Sigmoid colon (tissue), 7 donors: Measurements from ENCODE around the gene ADAMTS17. TPM values are rescaled to one million over a fixed set of nuclear protein-coding genes. Genes with fewer than 3 reads are reported as not detected.

ENCODE experiments used
- DNase-seq: peaks from one replicate; pipeline ENCODE4 v3.0.0-alpha.2; 2019
- H3K27ac ChIP-seq, 4 donors: fragments of 200-600 bp; sonication (generic); one replicate each; pipeline ENCODE4 v1.5.1; 2016 to 2019; ENCODE audit warnings: mild to moderate bottlenecking in 1 of 4
- H3K27me3 ChIP-seq, 3 donors: fragments of 200-600 bp; sonication (generic); one replicate each; pipeline ENCODE4 v1.5.1; 2019; ENCODE audit warnings: mild to moderate bottlenecking in 1 of 3
- H3K36me3 ChIP-seq, 4 donors: fragments of 200-600 bp; sonication (generic); one replicate each; pipeline ENCODE4 v1.5.1; 2016 to 2019
- H3K4me1 ChIP-seq, 4 donors: fragments of 200-600 bp; sonication (generic); one replicate each; pipeline ENCODE4 v1.5.1; 2017 to 2019
- H3K4me3 ChIP-seq, 4 donors: fragments of 200-600 bp; sonication (generic); one replicate each; pipeline ENCODE4 v1.5.1; 2017 to 2019; ENCODE audit warnings: mild to moderate bottlenecking in 2 of 4, moderate library complexity in 1 of 4
- H3K9me3 ChIP-seq, 4 donors: fragments of 200-600 bp in 3 of 4; sonication (generic) in 3 of 4; one replicate each; pipeline versions ENCODE4 v1.5.1 to v1.6.1; 2013 to 2019
- CTCF ChIP-seq, 4 experiments: fragments of 450-650 bp in 3 of 4; fragments of 200-600 bp in 1 of 4; IDR thresholded peaks; one replicate each; pipeline ENCODE4 v1.5.1; 2016 to 2019; ENCODE audit warnings: antibody characterized with exemption in 4 of 4, mild to moderate bottlenecking in 3 of 4, moderate library complexity in 2 of 4
- EP300 ChIP-seq, 4 donors: sonication (generic); formaldehyde crosslinking; IDR thresholded peaks; one replicate each; pipeline ENCODE4 v1.6.1; 2017; ENCODE audit warnings: antibody characterized with exemption in 4 of 4
- POLR2A ChIP-seq, 2 donors: fragments of 450-650 bp; IDR thresholded peaks; one replicate each; pipeline ENCODE4 v1.6.1; 2016; ENCODE audit warnings: antibody characterized with exemption in 2 of 2, mild to moderate bottlenecking in 2 of 2, moderate library complexity in 2 of 2
- POLR2AphosphoS5 ChIP-seq, 4 donors: sonication (generic); formaldehyde crosslinking; IDR thresholded peaks; one replicate each; pipeline ENCODE4 v1.6.1; 2017; ENCODE audit warnings: antibody characterized with exemption in 4 of 4
- WGBS, 2 donors: extraction: QIAGEN DNeasy Blood & Tissue Kit; methylation state at CpG; one replicate each; pipeline ENCODE4 v1.1.7; 2013; 5-methylcytosine and 5-hydroxymethylcytosine counted together
- intact Hi-C: fragments of 100-400 bp; cut with DNase I; formaldehyde crosslinking; loops from one replicate; pipeline ENCODE4 v1.15.1; 2023
- polyA plus RNA-seq, 3 donors: library from polyadenylated mRNA; stranded (reverse); fragments of 200-250 nt; gene quantifications; one replicate each; pipeline ENCODE4 v1.2.3, GENCODE V29; 2013
- total RNA-seq, 4 donors: library from RNA; depleted of rRNA; stranded (reverse); fragments of >200 nt; gene quantifications; one replicate each; pipeline ENCODE4 v1.1.0, GENCODE V29; 2016
- donor health status: healthy with polysubstance abuse.
- donor health status: Bipolar disorder and iron deficiency.
- donor health status: healthy.

Gene ADAMTS17
- total and polyA plus RNA-seq, 7 donors = 0.46 to 3.6 (median 1.2) TPM

DNA sequence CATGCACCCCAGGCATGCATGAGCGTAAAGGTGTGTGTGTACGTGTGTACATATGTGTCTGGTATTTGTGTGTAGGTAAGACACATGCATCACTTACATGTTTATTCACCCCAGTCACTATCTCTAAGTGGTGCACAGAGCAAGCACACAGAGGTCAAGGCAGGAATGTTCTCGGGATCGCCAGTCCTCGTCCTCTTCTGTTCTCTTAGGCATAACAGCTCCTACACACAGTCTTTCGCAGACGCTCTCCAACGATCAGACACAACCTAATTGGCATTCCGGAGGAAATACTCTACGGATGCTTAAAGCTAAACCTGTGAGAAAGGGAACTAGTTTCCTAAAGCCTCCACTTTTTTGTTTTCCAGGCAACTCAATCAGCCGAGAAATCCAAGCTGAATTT is 95.9 kb downstream of the ADAMTS17 start:
- TF ChIP-seq POLR2AphosphoS5 (IDR thresholded peaks at IDR 0.05) (no peak), POLR2A (IDR thresholded peaks at IDR 0.05) (no peak), CTCF (IDR thresholded peaks at IDR 0.05) (no peak), EP300 (IDR thresholded peaks at IDR 0.05) (no peak)
- no peak for DNase-seq
- Histone ChIP-seq H3K27me3 (no peaks in the 10 kb centered on the region), H3K27ac (no peak overlapping the region), H3K4me1 (peaks cover 0 to 4% (median 0%) of the 10 kb centered on the region in 4 donors), H3K9me3 (no peaks in the 10 kb centered on the region), H3K36me3 (no peaks in the 10 kb centered on the region), H3K4me3 (no peak overlapping the region)
- WGBS, 2 donors = 88% methylated on average over 11 of the region's 11 CpGs
- intact Hi-C loops = no loop called here

- H3K27me3 ChIP-seq = no peaks in the 10 kb centered on the region
- no peak overlapping the region for H3K27ac ChIP-seq
- TF ChIP-seq CTCF (IDR thresholded peaks at IDR 0.05) = no peak
- TF ChIP-seq POLR2A (IDR thresholded peaks at IDR 0.05) = no peak
- no peak for TF ChIP-seq EP300 (IDR thresholded peaks at IDR 0.05)
- TF ChIP-seq POLR2AphosphoS5 (IDR thresholded peaks at IDR 0.05) = no peak
- DNase-seq = no peak
- peaks cover 0 to 4% (median 0%) of the 10 kb centered on the region in 4 donors for H3K4me1 ChIP-seq
- WGBS, 2 donors = 91 to 93% methylated on average over 2 of the region's 2 CpGs
- intact Hi-C loops = no loop called here
- H3K36me3 ChIP-seq = no peaks in the 10 kb centered on the region
- no peaks in the 10 kb centered on the region for H3K9me3 ChIP-seq
- H3K4me3 ChIP-seq = no peak overlapping the region
These were observed 96.3 kb downstream of the ADAMTS17 start for GRCh38 chr15:100245487-100245820.

GRCh38 chr15:100244796-100245486 is 96.8 kb downstream of the ADAMTS17 start:
- no peaks in the 10 kb centered on the region for H3K36me3 ChIP-seq
- no peak for TF ChIP-seq POLR2A (IDR thresholded peaks at IDR 0.05)
- no peak for TF ChIP-seq EP300 (IDR thresholded peaks at IDR 0.05)
- no peak for TF ChIP-seq POLR2AphosphoS5 (IDR thresholded peaks at IDR 0.05)
- no peak for TF ChIP-seq CTCF (IDR thresholded peaks at IDR 0.05)
- no peaks in the 10 kb centered on the region for H3K9me3 ChIP-seq
- H3K4me1 ChIP-seq = peaks cover 0 to 3% (median 0%) of the 10 kb centered on the region in 4 donors
- 90 to 91% methylated on average over 10 of the region's 10 CpGs for WGBS, 2 donors
- DNase-seq = no peak
- no peaks in the 10 kb centered on the region for H3K27me3 ChIP-seq
- H3K4me3 ChIP-seq = no peak overlapping the region
- intact Hi-C loops = no loop called here
- no peak overlapping the region for H3K27ac ChIP-seq

DNA sequence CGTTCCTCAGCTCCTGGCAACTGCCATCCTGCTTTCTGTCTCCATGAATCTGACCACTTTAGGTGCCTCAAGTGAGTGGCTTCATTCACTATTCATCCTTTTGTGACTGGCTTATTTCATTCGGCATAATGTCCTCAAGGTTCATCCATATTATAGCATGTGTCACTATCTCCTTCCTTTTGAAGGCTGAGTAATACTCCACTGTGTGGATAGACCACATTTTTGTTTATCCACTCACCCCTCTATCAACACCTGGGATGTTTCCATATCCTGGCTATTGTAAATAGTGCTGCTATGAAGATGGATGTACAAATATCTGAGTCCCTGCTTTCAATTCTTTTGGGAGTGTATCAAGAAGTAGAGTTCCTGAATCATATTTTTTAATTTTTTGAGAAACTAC is 98.8 kb downstream of the ADAMTS17 start:
- no peaks in the 10 kb centered on the region for H3K27me3 ChIP-seq
- intact Hi-C loops = no loop called here
- no peak overlapping the region for H3K27ac ChIP-seq
- TF ChIP-seq CTCF (IDR thresholded peaks at IDR 0.05) (no peak), POLR2AphosphoS5 (IDR thresholded peaks at IDR 0.05) (no peak), EP300 (IDR thresholded peaks at IDR 0.05) (no peak), POLR2A (IDR thresholded peaks at IDR 0.05) (no peak)
- DNase-seq = no peak
- no peaks in the 10 kb centered on the region for H3K9me3 ChIP-seq
- H3K4me1 ChIP-seq = no peaks in the 10 kb centered on the region
- no peak overlapping the region for H3K4me3 ChIP-seq
- 96 to 98% methylated on average over 2 of the region's 2 CpGs for WGBS, 2 donors
- H3K36me3 ChIP-seq = no peaks in the 10 kb centered on the region
